IMR-90 (cell line): Measurements from ENCODE around the gene RRN3. TPM values are rescaled to one million over a fixed set of nuclear protein-coding genes. Genes with fewer than 3 reads are reported as not detected.

Source experiments
- ATAC-seq: fragments of 200-7000 bp; cut with Tn5 transposase; 2 replicates; pipeline ENCODE4 v1.9.1; 2020; ENCODE audit warnings: low read depth, mild to moderate bottlenecking, moderate library complexity
- BruUV-seq: library from RNA; stranded (reverse); fragments of 400-500 nt; replicated peaks from 2 replicates; lab custom pipeline; 2021; lab: Mats Ljungman, UMichigan
- CTCF ChIA-PET: fragments of 300-600 bp; formaldehyde crosslinking; extraction: SDS; loops from one replicate; lab custom pipeline; 2021; ENCODE audit warnings: antibody characterized with exemption; lab: Yijun Ruan, JAX
- POLR2A ChIA-PET: fragments of 300-600 bp; sonication (Branson Sonifier 250); formaldehyde crosslinking; loops from one replicate; lab custom pipeline; 2022; ENCODE audit warnings: antibody characterized with exemption; ENCODE audit not compliant: unreplicated experiment; lab: Charles Lee
- DNase-seq: peaks from one replicate; pipeline ENCODE4 v3.0.0; 2013
- H2AFZ ChIP-seq: replicated peaks from 2 replicates; pipeline ENCODE3; 2013; ENCODE audit warnings: low read length, mild to moderate bottlenecking; ENCODE audit not compliant: poor library complexity
- H2AK5ac ChIP-seq: 2 replicates; pipeline ENCODE4 v1.6.1; 2013; ENCODE audit warnings: low read depth, low read length, inconsistent platforms
- H2AK9ac ChIP-seq: replicated peaks from 2 replicates; pipeline ENCODE3; 2013; ENCODE audit warnings: mild to moderate bottlenecking, low read depth, low read length, moderate library complexity; ENCODE audit not compliant: poor library complexity
- H2BK120ac ChIP-seq: 2 replicates; pipeline ENCODE4 v1.6.1; 2013; ENCODE audit warnings: low read depth, low read length, inconsistent platforms
- H2BK15ac ChIP-seq: 3 replicates; pipeline ENCODE4 v1.6.1; 2013; ENCODE audit warnings: low read depth, low read length, inconsistent platforms
- H2BK20ac ChIP-seq: 2 replicates; pipeline ENCODE4 v1.6.1; 2013; ENCODE audit warnings: low read depth, mild to moderate bottlenecking, inconsistent platforms, low read length, moderate library complexity
- H2BK5ac ChIP-seq: 2 replicates; pipeline ENCODE4 v1.6.1; 2013; ENCODE audit warnings: mild to moderate bottlenecking, low read depth, low read length, inconsistent platforms; ENCODE audit not compliant: poor library complexity, severe bottlenecking
- H3K14ac ChIP-seq: replicated peaks from 2 replicates; pipeline ENCODE4 v1.6.1; 2013; ENCODE audit warnings: low read depth, low read length, inconsistent platforms
- H3K18ac ChIP-seq: 2 replicates; pipeline ENCODE4 v1.6.1; 2013; ENCODE audit warnings: low read depth, low read length, control low read depth
- H3K23ac ChIP-seq: 2 replicates; pipeline ENCODE4 v1.6.1; 2013; ENCODE audit warnings: low read depth, low read length, inconsistent platforms
- H3K27ac ChIP-seq: 2 replicates; pipeline ENCODE4 v1.5.1; 2013; ENCODE audit warnings: mild to moderate bottlenecking, control low read depth, low read length; ENCODE audit not compliant: insufficient read depth
- H3K27me3 ChIP-seq: 2 replicates; pipeline ENCODE4 v1.6.1; 2013; ENCODE audit warnings: low read length; ENCODE audit not compliant: control insufficient read depth, insufficient read depth
- H3K36me3 ChIP-seq: 2 replicates; pipeline ENCODE4 v1.6.1; 2013; ENCODE audit warnings: low read length, mixed read lengths; ENCODE audit not compliant: control insufficient read depth, insufficient read depth
- H3K4ac ChIP-seq: 2 replicates; pipeline ENCODE4 v1.6.1; 2013; ENCODE audit warnings: low read depth, low read length, inconsistent platforms
- H3K4me1 ChIP-seq: 2 replicates; pipeline ENCODE4 v1.6.1; 2013; ENCODE audit warnings: low read length, mixed read lengths; ENCODE audit not compliant: control insufficient read depth, insufficient read depth
- H3K4me2 ChIP-seq: 2 replicates; pipeline ENCODE4 v1.6.1; 2013; ENCODE audit warnings: low read depth, mild to moderate bottlenecking, control low read depth, low read length, moderate library complexity
- H3K4me3 ChIP-seq: 2 replicates; pipeline ENCODE4 v1.5.1; 2013; ENCODE audit warnings: low read depth, mild to moderate bottlenecking, control low read depth, low read length, moderate library complexity; ENCODE audit not compliant: insufficient read depth
- H3K56ac ChIP-seq: 2 replicates; pipeline ENCODE4 v1.6.1; 2013; ENCODE audit warnings: low read length, inconsistent platforms; ENCODE audit not compliant: insufficient read depth; ENCODE audit errors: extremely low read depth
- H3K79me1 ChIP-seq, 2 experiments: 2 replicates each; pipeline ENCODE4 v1.6.1; 2013; ENCODE audit warnings: low read length in 2 of 2, inconsistent platforms in 1 of 2, low read depth in 1 of 2
- H3K9ac ChIP-seq: 2 replicates; pipeline ENCODE4 v1.6.1; 2013; ENCODE audit warnings: low read depth, low read length, control low read depth
- H3K9me1 ChIP-seq: 2 replicates; pipeline ENCODE4 v1.6.1; 2013; ENCODE audit warnings: low read length, inconsistent platforms; ENCODE audit not compliant: insufficient read depth
- H3K9me3 ChIP-seq: 2 replicates; pipeline ENCODE4 v1.6.1; 2013; ENCODE audit warnings: low read length; ENCODE audit not compliant: control insufficient read depth, insufficient read depth
- H4K20me1 ChIP-seq: 2 replicates; pipeline ENCODE4 v1.6.1; 2013; ENCODE audit warnings: low read length, inconsistent platforms; ENCODE audit not compliant: insufficient read depth
- H4K5ac ChIP-seq: 2 replicates; pipeline ENCODE4 v1.6.1; 2013; ENCODE audit warnings: mild to moderate bottlenecking, low read depth, low read length, control low read depth
- H4K8ac ChIP-seq, 2 experiments: 2 replicates each; pipeline ENCODE4 v1.6.1; 2013; ENCODE audit warnings: low read depth in 2 of 2, low read length in 2 of 2, control low read depth in 1 of 2, inconsistent platforms in 1 of 2
- H4K91ac ChIP-seq: 2 replicates; pipeline ENCODE4 v1.6.1; 2013; ENCODE audit warnings: low read depth, low read length, inconsistent platforms; ENCODE audit not compliant: insufficient read depth
- BHLHE40 ChIP-seq: fragments of 150-350 bp; IDR thresholded peaks from 2 replicates; pipeline ENCODE4 v1.6.1; 2016; ENCODE audit warnings: mild to moderate bottlenecking, low read depth, low read length
- CHD1 ChIP-seq: IDR thresholded peaks from 2 replicates; pipeline ENCODE4 v1.6.1; 2012; ENCODE audit warnings: low read depth, low read length, improper control_type of control experiment
- FOS ChIP-seq: fragments of 150-350 bp; IDR thresholded peaks from 2 replicates; pipeline ENCODE4 v1.6.1; 2016; ENCODE audit warnings: low read depth, low read length
- MAFK ChIP-seq: IDR thresholded peaks from 2 replicates; pipeline ENCODE4 v1.6.1; 2012; ENCODE audit warnings: low read depth, low read length, improper control_type of control experiment
- MAZ ChIP-seq: IDR thresholded peaks from 2 replicates; pipeline ENCODE4 v1.6.1; 2012; ENCODE audit warnings: low read depth, mild to moderate bottlenecking, low read length, improper control_type of control experiment, moderate library complexity, borderline replicate concordance
- POLR2A ChIP-seq: IDR thresholded peaks from 2 replicates; pipeline ENCODE4 v1.6.1; 2012; ENCODE audit warnings: mild to moderate bottlenecking, low read depth, low read length
- RAD21 ChIP-seq: IDR thresholded peaks from 2 replicates; pipeline ENCODE4 v1.6.1; 2012; ENCODE audit warnings: low read length, improper control_type of control experiment
- SMC3 ChIP-seq: fragments of 150-350 bp; IDR thresholded peaks from 2 replicates; pipeline ENCODE4 v1.6.1; 2016; ENCODE audit warnings: low read depth, mild to moderate bottlenecking, antibody characterized with exemption, low read length, moderate library complexity
- WGBS, 2 experiments: methylation state at CpG; one replicate each; pipeline versions ENCODE4 v1.1.5 to v1.1.7; 2013; ENCODE audit warnings: missing lambda C conversion rate in 2 of 2; ENCODE audit not compliant: insufficient read length in 1 of 2; ENCODE audit errors: extremely low coverage in 2 of 2; 5-methylcytosine and 5-hydroxymethylcytosine counted together
- dilution Hi-C: fragments of 300-500 bp; cut with HindIII; formaldehyde crosslinking; loops from one replicate; pipeline ENCODE4 v1.14.3; 2018; ENCODE audit warnings: low sequenced_read_pairs; ENCODE audit not compliant: unreplicated experiment
- in situ Hi-C: fragments of 300-500 bp; cut with MboI; formaldehyde crosslinking; loops from 3 replicates; pipeline ENCODE4 v1.14.3; 2019; ENCODE audit warnings: low sequenced_read_pairs, inconsistent platforms, mixed read lengths
- intact Hi-C: fragments of 100-400 bp; cut with micrococcal nuclease; formaldehyde crosslinking; loops from 2 replicates; pipeline ENCODE4 v1.10.0; 2022
- polyA plus RNA-seq, 3 experiments: library from polyadenylated mRNA; depleted of rRNA; stranded (reverse); fragments of >200 nt; gene quantifications; 2 replicates each; pipeline ENCODE4 v1.2.3, GENCODE V29; 2012; ENCODE audit warnings: low replicate concordance in 1 of 3
- total RNA-seq: library from RNA; depleted of rRNA; stranded (reverse); fragments of >200 nt; gene quantifications from 2 replicates; pipeline ENCODE4 v1.2.3, GENCODE V29; 2012
- TF ChIP-seq, protein P1 (sequence below): fragments of 150-350 bp; IDR thresholded peaks from 2 replicates; pipeline ENCODE4 v1.6.1; 2017; ENCODE audit warnings: mild to moderate bottlenecking, antibody characterized with exemption, low read length, low read depth
- TF ChIP-seq, protein P2 (sequence below): fragments of 150-350 bp; IDR thresholded peaks from 2 replicates; pipeline ENCODE4 v1.6.1; 2016; ENCODE audit warnings: low read depth, mild to moderate bottlenecking, low read length, moderate library complexity, borderline replicate concordance

RRN3 gene
- total and polyA plus RNA-seq, 2 of the 4 experiments (the other 2 are of a cell fraction): 22.1 to 47.7 TPM

DNA sequence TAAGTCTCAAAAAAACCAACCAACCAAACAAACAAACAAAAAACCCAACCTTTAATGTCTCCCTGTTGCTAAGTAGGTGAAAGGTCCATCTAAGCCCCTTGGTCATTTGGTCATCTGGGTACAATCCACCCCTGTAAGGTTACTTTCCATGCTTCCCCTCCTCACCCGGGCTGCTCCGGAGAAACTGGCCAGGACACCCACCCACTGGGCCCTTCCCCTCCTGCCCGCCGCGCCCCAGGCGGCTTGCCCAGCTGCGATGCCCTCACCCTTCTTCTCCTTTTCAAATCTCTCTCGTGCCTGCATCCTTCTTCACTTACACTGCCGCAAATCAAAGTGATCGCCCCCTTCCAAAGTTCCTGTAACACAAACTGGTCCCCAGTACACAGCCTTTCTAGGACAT, 40.2 kb downstream of the RRN3 start:
- H2BK15ac ChIP-seq: no peak overlapping the region
- peaks cover 5% of the 10 kb centered on the region for H3K9me1 ChIP-seq
- H3K4ac ChIP-seq: no peak overlapping the region
- dilution Hi-C loops (no loop called here), in situ Hi-C loops (no loop called here), intact Hi-C loops (no loop called here)
- H4K5ac ChIP-seq: no peak overlapping the region
- no peaks in the 10 kb centered on the region for H3K27me3 ChIP-seq
- DNase-seq (no peak), ATAC-seq (no peak)
- H2BK20ac ChIP-seq: no peak overlapping the region
- H3K9ac ChIP-seq: no peak overlapping the region
- H3K4me3 ChIP-seq: no peak overlapping the region
- no peak overlapping the region for H2BK120ac ChIP-seq
- no peak overlapping the region for H4K91ac ChIP-seq
- peaks cover 1% of the 10 kb centered on the region for H3K36me3 ChIP-seq
- peaks cover 22 to 56% of the 10 kb centered on the region in 2 experiments for H3K79me1 ChIP-seq
- no peak overlapping the region for H2BK5ac ChIP-seq
- ChIA-PET POLR2A (no interaction called here), CTCF (no interaction called here)
- no peak for TF ChIP-seq SMC3
- TF ChIP-seq POLR2A: no peak
- no peak for TF ChIP-seq RAD21
- TF ChIP-seq, protein P1, sequence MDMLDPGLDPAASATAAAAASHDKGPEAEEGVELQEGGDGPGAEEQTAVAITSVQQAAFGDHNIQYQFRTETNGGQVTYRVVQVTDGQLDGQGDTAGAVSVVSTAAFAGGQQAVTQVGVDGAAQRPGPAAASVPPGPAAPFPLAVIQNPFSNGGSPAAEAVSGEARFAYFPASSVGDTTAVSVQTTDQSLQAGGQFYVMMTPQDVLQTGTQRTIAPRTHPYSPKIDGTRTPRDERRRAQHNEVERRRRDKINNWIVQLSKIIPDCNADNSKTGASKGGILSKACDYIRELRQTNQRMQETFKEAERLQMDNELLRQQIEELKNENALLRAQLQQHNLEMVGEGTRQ: no peak
- TF ChIP-seq, protein P2, sequence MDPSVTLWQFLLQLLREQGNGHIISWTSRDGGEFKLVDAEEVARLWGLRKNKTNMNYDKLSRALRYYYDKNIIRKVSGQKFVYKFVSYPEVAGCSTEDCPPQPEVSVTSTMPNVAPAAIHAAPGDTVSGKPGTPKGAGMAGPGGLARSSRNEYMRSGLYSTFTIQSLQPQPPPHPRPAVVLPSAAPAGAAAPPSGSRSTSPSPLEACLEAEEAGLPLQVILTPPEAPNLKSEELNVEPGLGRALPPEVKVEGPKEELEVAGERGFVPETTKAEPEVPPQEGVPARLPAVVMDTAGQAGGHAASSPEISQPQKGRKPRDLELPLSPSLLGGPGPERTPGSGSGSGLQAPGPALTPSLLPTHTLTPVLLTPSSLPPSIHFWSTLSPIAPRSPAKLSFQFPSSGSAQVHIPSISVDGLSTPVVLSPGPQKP: no peak
- TF ChIP-seq MAZ: no peak
- no peak for TF ChIP-seq MAFK
- TF ChIP-seq CHD1: no peak
- no peak for TF ChIP-seq BHLHE40
- TF ChIP-seq FOS: no peak
- H4K8ac ChIP-seq: no peak overlapping the region
- 95% methylated on average over 5 of the region's 10 CpGs; no CpG with 5 or more reads in 1 of the 2 experiments for WGBS, 2 experiments
- no peak overlapping the region for H2AK9ac ChIP-seq
- no peak overlapping the region for H2AFZ ChIP-seq
- H2AK5ac ChIP-seq: no peak overlapping the region
- H3K4me1 ChIP-seq: peaks cover 5% of the 10 kb centered on the region; the same call in 1 of the 2 replicates
- peaks cover 9% of the 10 kb centered on the region for H4K20me1 ChIP-seq
- no peak overlapping the region for H3K4me2 ChIP-seq
- H3K18ac ChIP-seq: no peak overlapping the region
- no peaks in the 10 kb centered on the region for H3K9me3 ChIP-seq
- H3K23ac ChIP-seq: no peak overlapping the region
- BruUV-seq: no TSS peak
- no peak overlapping the region for H3K14ac ChIP-seq
- no peak overlapping the region for H3K27ac ChIP-seq
- no peak overlapping the region for H3K56ac ChIP-seq
